HepG2 (cell line): Measurements from ENCODE around the gene SLC17A9. TPM values are rescaled to one million over a fixed set of nuclear protein-coding genes. Genes with fewer than 3 reads are reported as not detected.
A peak's percentile ranks its signal among the peaks of the same experiment; 100 is the strongest.

Experiments used
- FIP1L1 ChIP-seq: fragments of 200-400 bp; formaldehyde crosslinking; IDR thresholded peaks from 2 replicates; pipeline ENCODE4 v1.6.1; 2018; ENCODE audit warnings: low read depth, mild to moderate bottlenecking, low read length, moderate library complexity, borderline replicate concordance; ENCODE audit not compliant: insufficient read depth
- MIXL1 ChIP-seq: IDR thresholded peaks from 2 replicates; pipeline ENCODE4 v1.6.1; 2016
- NFIB ChIP-seq: sonication (generic); formaldehyde crosslinking; IDR thresholded peaks from 2 replicates; pipeline ENCODE4 v1.9.0; 2021; ENCODE audit warnings: missing genetic modification reagents, mild to moderate bottlenecking, borderline replicate concordance
- POLR2G ChIP-seq: fragments of 200-400 bp; formaldehyde crosslinking; IDR thresholded peaks from 2 replicates; pipeline ENCODE4 v1.6.1; 2018; ENCODE audit warnings: mild to moderate bottlenecking, low read depth, low read length, moderate library complexity
- RAD51 ChIP-seq: fragments of 450-650 bp; IDR thresholded peaks from 2 replicates; pipeline ENCODE4 v1.6.1; 2016; ENCODE audit warnings: borderline replicate concordance
- REL ChIP-seq: sonication (generic); formaldehyde crosslinking; conservative IDR thresholded peaks from 2 replicates; pipeline ENCODE4 v1.8.0; 2022; ENCODE audit warnings: mild to moderate bottlenecking, missing genetic modification reagents, moderate library complexity
- RXRA ChIP-seq: sonication (generic); formaldehyde crosslinking; IDR thresholded peaks from 2 replicates; pipeline ENCODE4 v1.5.1; 2020; ENCODE audit warnings: missing genetic modification reagents
- SNAPC2 ChIP-seq: sonication (generic); formaldehyde crosslinking; IDR thresholded peaks from 2 replicates; pipeline ENCODE4 v1.8.1; 2022; ENCODE audit warnings: mild to moderate bottlenecking, missing genetic modification reagents
- TARDBP ChIP-seq: sonication (generic); formaldehyde crosslinking; IDR thresholded peaks from 2 replicates; pipeline ENCODE4 v1.8.0; 2022; ENCODE audit warnings: mild to moderate bottlenecking, missing genetic modification reagents
- THAP11 ChIP-seq: IDR thresholded peaks from 2 replicates; pipeline ENCODE4 v1.6.1; 2016; ENCODE audit warnings: missing biosample characterization, missing genetic modification reagents
- ZNF557 ChIP-seq: sonication (generic); formaldehyde crosslinking; IDR thresholded peaks from 2 replicates; pipeline ENCODE4 v1.4.0; 2020; ENCODE audit warnings: missing genetic modification reagents
- ZNF777 ChIP-seq: sonication (generic); formaldehyde crosslinking; IDR thresholded peaks from 2 replicates; pipeline ENCODE4 v1.4.0; 2020; ENCODE audit warnings: missing genetic modification reagents
- ZSCAN12 ChIP-seq: sonication (generic); formaldehyde crosslinking; IDR thresholded peaks from 2 replicates; pipeline ENCODE4 v1.9.0; 2021; ENCODE audit warnings: mild to moderate bottlenecking, missing genetic modification reagents
- polyA plus RNA-seq, 8 experiments: library from polyadenylated mRNA; depleted of rRNA in 3 of 8; stranded (reverse) in 7 of 8; unstranded in 1 of 8; fragments of >200 nt; fragmentation: Illumina TruSeq in 4 of 8; extraction: Trizol in 4 of 8; gene quantifications; 2 replicates each; pipeline versions ENCODE4 v1.2.1 to v1.2.3, GENCODE V29; 2011 to 2016; ENCODE audit warnings: low read depth in 4 of 8, missing spikeins in 1 of 8, mixed read lengths in 1 of 8; ENCODE audit not compliant: insufficient read depth in 1 of 8
- total RNA-seq, 5 experiments: library from RNA; depleted of rRNA; stranded (reverse); fragments of >200 nt; fragmentation: Illumina TruSeq; extraction: Trizol; gene quantifications; 2 replicates each; pipeline ENCODE4 v1.2.3, GENCODE V29; 2016; ENCODE audit warnings: low read depth in 1 of 5
- TF ChIP-seq, protein P1 (sequence below): conservative IDR thresholded peaks from 2 replicates; pipeline ENCODE4 v1.6.1; 2018; ENCODE audit warnings: missing genetic modification reagents
- TF ChIP-seq, protein P2 (sequence below): sonication (generic); formaldehyde crosslinking; conservative IDR thresholded peaks from 2 replicates; pipeline ENCODE4 v1.4.0; 2020; ENCODE audit warnings: missing genetic modification reagents
- TF ChIP-seq, protein P3 (sequence below): sonication (generic); formaldehyde crosslinking; IDR thresholded peaks from 2 replicates; pipeline ENCODE4 v1.4.0; 2020; ENCODE audit warnings: mild to moderate bottlenecking, missing genetic modification reagents
- TF ChIP-seq, protein P4 (sequence below): sonication (generic); formaldehyde crosslinking; IDR thresholded peaks from 2 replicates; pipeline ENCODE4 v1.4.0; 2020; ENCODE audit warnings: missing genetic modification reagents

The SLC17A9 gene
- total and polyA plus RNA-seq, 2 of the 13 experiments (the other 11 are each of a cell fraction or from before 2014, with no cell fraction given), result 110 to 191 TPM

DNA sequence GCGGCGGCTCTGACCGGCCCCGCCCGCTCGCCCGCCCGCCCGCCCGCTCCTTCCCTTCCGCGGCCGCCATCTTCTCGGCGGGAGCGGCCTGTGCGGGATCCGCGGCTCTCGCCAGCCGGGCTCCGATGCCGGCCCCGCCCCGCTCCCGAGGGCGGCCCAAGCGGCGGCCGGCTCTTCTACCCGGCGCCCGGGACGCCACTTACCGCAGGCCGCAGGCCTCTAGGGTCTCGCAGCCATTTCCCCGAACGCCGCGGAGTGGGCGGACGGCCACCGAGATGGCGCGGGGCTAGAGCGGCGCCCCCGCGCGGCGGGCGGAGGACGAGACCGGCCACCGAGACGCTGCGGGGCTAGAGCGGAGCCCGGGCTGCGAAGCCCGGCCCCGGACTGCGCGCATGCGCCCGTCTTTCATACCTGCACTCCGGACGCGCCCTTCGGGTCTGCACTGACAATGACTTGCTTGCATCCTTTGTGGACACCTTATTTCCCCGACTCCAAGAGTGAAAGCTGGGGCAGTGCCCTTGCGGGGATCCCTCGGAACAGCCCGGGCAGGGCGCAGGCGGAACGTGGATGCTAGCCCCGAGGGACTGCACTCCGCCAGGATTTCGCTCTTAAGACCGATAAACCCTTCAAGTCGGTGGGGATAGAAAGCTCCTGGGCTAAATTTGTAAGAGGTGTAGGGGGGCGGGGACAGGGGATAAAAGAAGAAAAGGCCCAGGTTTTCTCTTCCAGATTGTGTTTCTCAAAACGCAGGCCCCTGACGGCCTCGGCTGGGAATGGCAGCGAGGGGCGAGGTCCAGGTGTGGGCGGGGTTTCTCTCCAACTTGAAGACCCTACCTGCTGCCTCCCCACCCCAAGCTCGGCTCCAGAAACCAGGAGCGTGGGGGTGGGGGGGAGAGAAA lies 26.0 kb upstream of the SLC17A9 start, which contains the start of gene DIDO1 (continued):
- no peak; the same call in 1 of the 2 replicates for TF ChIP-seq SNAPC2 (CRISPR knock-in tag)
- TF ChIP-seq ZNF557 (CRISPR knock-in tag), result 0 out of 2 replicates have a peak, but pooled peaks have one; percentile 32
- peak; percentile 92 for TF ChIP-seq THAP11 (CRISPR knock-in tag)
- peak; percentile 93 for TF ChIP-seq TARDBP (CRISPR knock-in tag)
- TF ChIP-seq, protein P1, sequence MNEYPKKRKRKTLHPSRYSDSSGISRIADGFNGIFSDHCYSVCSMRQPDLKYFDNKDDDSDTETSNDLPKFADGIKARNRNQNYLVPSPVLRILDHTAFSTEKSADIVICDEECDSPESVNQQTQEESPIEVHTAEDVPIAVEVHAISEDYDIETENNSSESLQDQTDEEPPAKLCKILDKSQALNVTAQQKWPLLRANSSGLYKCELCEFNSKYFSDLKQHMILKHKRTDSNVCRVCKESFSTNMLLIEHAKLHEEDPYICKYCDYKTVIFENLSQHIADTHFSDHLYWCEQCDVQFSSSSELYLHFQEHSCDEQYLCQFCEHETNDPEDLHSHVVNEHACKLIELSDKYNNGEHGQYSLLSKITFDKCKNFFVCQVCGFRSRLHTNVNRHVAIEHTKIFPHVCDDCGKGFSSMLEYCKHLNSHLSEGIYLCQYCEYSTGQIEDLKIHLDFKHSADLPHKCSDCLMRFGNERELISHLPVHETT (CRISPR knock-in tag), result peak; percentile 91
- peak; percentile 72; the same call in 1 of the 2 replicates for TF ChIP-seq FIP1L1
- TF ChIP-seq, protein P2, sequence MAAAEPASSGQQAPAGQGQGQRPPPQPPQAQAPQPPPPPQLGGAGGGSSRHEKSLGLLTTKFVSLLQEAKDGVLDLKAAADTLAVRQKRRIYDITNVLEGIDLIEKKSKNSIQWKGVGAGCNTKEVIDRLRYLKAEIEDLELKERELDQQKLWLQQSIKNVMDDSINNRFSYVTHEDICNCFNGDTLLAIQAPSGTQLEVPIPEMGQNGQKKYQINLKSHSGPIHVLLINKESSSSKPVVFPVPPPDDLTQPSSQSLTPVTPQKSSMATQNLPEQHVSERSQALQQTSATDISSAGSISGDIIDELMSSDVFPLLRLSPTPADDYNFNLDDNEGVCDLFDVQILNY, result peak; percentile 79
- TF ChIP-seq REL (CRISPR knock-in tag), result 0 out of 2 replicates have a peak, but pooled peaks have one; percentile 47
- TF ChIP-seq, protein P3, sequence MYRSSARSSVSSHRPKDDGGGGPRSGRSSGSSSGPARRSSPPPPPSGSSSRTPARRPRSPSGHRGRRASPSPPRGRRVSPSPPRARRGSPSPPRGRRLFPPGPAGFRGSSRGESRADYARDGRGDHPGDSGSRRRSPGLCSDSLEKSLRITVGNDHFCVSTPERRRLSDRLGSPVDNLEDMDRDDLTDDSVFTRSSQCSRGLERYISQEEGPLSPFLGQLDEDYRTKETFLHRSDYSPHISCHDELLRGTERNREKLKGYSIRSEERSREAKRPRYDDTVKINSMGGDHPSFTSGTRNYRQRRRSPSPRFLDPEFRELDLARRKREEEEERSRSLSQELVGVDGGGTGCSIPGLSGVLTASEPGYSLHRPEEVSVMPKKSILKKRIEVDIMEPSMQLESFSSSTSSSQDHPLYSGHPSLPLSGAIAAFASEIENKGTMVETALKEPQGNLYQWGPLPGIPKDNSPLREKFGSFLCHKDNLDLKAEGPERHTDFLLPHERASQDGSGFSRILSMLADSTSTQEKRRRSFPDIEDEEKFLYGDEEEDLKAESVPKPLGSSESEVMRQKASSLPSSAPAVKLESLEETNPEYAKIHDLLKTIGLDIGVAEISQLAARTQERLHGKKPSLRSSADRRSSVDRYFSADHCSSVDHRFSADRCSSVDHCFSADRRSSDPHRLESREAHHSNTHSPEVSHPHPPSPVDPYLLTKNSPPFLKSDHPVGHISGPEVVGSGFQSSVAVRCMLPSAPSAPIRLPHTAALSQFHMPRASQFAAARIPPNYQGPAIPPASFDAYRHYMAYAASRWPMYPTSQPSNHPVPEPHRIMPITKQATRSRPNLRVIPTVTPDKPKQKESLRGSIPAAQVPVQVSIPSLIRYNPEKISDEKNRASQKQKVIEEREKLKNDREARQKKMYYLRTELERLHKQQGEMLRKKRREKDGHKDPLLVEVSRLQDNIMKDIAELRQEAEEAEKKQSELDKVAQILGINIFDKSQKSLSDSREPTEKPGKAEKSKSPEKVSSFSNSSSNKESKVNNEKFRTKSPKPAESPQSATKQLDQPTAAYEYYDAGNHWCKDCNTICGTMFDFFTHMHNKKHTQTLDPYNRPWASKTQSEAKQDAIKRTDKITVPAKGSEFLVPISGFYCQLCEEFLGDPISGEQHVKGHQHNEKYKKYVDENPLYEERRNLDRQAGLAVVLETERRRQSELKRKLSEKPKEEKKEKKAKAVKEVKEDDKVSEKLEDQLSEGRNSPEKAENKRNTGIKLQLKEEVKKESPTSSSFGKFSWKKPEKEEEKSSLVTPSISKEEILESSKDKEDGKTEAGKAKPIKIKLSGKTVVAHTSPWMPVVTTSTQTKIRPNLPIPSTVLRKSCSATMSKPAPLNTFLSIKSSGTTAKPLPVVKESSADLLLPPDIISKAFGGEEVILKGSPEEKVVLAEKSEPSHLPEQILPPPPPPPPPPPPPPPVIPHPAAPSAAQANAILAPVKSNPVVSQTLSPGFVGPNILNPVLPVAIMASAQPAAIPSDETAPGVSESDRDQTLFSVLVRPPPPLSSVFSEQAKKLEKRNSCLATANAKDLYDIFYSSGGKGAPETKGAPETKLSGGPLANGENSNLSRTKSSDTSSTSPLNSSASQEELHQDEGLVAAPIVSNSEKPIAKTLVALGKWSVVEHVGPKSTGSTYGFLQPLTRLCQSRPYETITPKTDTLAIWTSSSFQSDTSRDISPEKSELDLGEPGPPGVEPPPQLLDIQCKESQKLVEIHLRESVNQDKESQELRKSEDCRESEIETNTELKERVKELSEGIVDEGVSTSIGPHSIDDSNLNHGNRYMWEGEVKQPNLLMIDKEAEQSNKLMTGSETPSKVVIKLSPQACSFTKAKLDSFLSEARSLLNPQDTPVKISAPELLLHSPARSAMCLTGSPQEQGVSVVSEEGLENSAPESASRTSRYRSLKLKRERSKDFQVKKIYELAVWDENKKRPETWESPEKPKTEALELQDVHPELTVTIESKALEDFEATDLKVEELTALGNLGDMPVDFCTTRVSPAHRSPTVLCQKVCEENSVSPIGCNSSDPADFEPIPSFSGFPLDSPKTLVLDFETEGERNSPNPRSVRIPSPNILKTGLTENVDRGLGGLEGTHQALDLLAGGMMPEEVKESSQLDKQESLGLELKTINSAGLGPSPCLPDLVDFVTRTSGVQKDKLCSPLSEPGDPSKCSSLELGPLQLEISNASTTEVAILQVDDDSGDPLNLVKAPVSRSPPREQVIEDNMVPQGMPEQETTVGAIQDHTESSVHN, result no peak; the same call in 1 of the 2 replicates
- TF ChIP-seq ZNF777 (CRISPR knock-in tag), result peak; percentile 71; the same call in 1 of the 2 replicates
- no peak; the same call in 1 of the 2 replicates for TF ChIP-seq RXRA (CRISPR knock-in tag)
- TF ChIP-seq, protein P4, sequence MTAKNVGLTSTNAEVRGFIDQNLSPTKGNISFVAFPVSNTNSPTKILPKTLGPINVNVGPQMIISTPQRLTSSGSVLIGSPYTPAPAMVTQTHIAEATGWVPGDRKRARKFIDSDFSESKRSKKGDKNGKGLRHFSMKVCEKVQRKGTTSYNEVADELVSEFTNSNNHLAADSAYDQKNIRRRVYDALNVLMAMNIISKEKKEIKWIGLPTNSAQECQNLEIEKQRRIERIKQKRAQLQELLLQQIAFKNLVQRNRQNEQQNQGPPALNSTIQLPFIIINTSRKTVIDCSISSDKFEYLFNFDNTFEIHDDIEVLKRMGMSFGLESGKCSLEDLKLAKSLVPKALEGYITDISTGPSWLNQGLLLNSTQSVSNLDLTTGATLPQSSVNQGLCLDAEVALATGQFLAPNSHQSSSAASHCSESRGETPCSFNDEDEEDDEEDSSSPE (CRISPR knock-in tag), result peak; percentile 93
- TF ChIP-seq NFIB (CRISPR knock-in tag), result no peak
- no peak for TF ChIP-seq RAD51
- TF ChIP-seq POLR2G, result peak; percentile 94
- TF ChIP-seq ZSCAN12, result peak; percentile 92; the same call in 1 of the 2 replicates
- peak; percentile 75; the same call in 1 of the 2 replicates for TF ChIP-seq MIXL1 (CRISPR knock-in tag)
